Measurements from ENCODE around the gene CDH4.

Gene CDH4

GRCh38 chr20:61594198-61594597 is 342.1 kb downstream of the CDH4 start:
- DNase-seq, result no peak

- no peak for DNase-seq
Measured at GRCh38 chr20:61595216-61595615, 343.2 kb downstream of the CDH4 start.

- DNase-seq, result no peak
Measured at GRCh38 chr20:61596687-61597330, 344.7 kb downstream of the CDH4 start.

GRCh38 chr20:61597996-61598395 is 345.9 kb downstream of the CDH4 start:
- no peak for DNase-seq

- DNase-seq, result no peak
Measured at GRCh38 chr20:61598586-61598985, 346.5 kb downstream of the CDH4 start.

GRCh38 chr20:61599061-61599531 is 347.0 kb downstream of the CDH4 start:
- no peak for DNase-seq

- DNase-seq, result no peak
Measured at GRCh38 chr20:61599541-61599992, 347.5 kb downstream of the CDH4 start.

GRCh38 chr20:61600016-61600415 is 348.0 kb downstream of the CDH4 start:
- no peak for DNase-seq

GRCh38 chr20:61601361-61601760 is 349.3 kb downstream of the CDH4 start:
- DNase-seq, result no peak

- DNase-seq, result no peak
Measured at GRCh38 chr20:61601853-61602252, 349.8 kb downstream of the CDH4 start.

- no peak for DNase-seq
Measured at GRCh38 chr20:61603715-61604114, 351.7 kb downstream of the CDH4 start.

GRCh38 chr20:61604549-61604948 is 352.5 kb downstream of the CDH4 start:
- no peak for DNase-seq

GRCh38 chr20:61605283-61605682 is 353.2 kb downstream of the CDH4 start:
- DNase-seq, result no peak

- DNase-seq, result no peak
Measured at GRCh38 chr20:61605862-61606557, 353.9 kb downstream of the CDH4 start.

GRCh38 chr20:61608275-61609085 is 356.4 kb downstream of the CDH4 start:
- DNase-seq, result no peak

GRCh38 chr20:61609461-61609860 is 357.4 kb downstream of the CDH4 start:
- no peak for DNase-seq

- DNase-seq, result no peak
Measured at GRCh38 chr20:61611401-61612180, 359.5 kb downstream of the CDH4 start.

GRCh38 chr20:61613917-61614705 is 362.1 kb downstream of the CDH4 start:
- no peak for DNase-seq

- no peak for DNase-seq
Measured at GRCh38 chr20:61614706-61615100, 362.6 kb downstream of the CDH4 start.

GRCh38 chr20:61615806-61616205 is 363.7 kb downstream of the CDH4 start:
- DNase-seq, result no peak

GRCh38 chr20:61619751-61620150 is 367.7 kb downstream of the CDH4 start:
- no peak for DNase-seq

GRCh38 chr20:61620174-61620573 is 368.1 kb downstream of the CDH4 start:
- no peak for DNase-seq
